Measurements from ENCODE around the gene PEPD. TPM values are rescaled to one million over a fixed set of nuclear protein-coding genes. Genes with fewer than 3 reads are reported as not detected.

The PEPD gene
- total RNA-seq, 2 donors from 2014 or later, result 74.0 to 89.9 TPM

- intact Hi-C loops (cut with DNase I), result no loop called here
- H3K9me3 ChIP-seq, result no peaks in the 10 kb centered on the region
- no peak for TF ChIP-seq POLR2A (IDR thresholded peaks at IDR 0.05)
- no peak for TF ChIP-seq POLR2AphosphoS5 (IDR thresholded peaks at IDR 0.05)
- TF ChIP-seq, protein P1, sequence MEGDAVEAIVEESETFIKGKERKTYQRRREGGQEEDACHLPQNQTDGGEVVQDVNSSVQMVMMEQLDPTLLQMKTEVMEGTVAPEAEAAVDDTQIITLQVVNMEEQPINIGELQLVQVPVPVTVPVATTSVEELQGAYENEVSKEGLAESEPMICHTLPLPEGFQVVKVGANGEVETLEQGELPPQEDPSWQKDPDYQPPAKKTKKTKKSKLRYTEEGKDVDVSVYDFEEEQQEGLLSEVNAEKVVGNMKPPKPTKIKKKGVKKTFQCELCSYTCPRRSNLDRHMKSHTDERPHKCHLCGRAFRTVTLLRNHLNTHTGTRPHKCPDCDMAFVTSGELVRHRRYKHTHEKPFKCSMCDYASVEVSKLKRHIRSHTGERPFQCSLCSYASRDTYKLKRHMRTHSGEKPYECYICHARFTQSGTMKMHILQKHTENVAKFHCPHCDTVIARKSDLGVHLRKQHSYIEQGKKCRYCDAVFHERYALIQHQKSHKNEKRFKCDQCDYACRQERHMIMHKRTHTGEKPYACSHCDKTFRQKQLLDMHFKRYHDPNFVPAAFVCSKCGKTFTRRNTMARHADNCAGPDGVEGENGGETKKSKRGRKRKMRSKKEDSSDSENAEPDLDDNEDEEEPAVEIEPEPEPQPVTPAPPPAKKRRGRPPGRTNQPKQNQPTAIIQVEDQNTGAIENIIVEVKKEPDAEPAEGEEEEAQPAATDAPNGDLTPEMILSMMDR (IDR thresholded peaks at IDR 0.05), result no peak
- no peak overlapping the region for H3K27ac ChIP-seq
- no peaks in the 10 kb centered on the region for H3K27me3 ChIP-seq (replicated peaks; ENCODE audit: insufficient read depth)
- H3K4me3 ChIP-seq, result no peak overlapping the region
- 46% methylated on average over 6 of the region's 6 CpGs for WGBS
- DNase-seq (ENCODE audit: low spot score), result no peak
- H3K36me3 ChIP-seq, result no peaks in the 10 kb centered on the region
- no peaks in the 10 kb centered on the region for H3K4me1 ChIP-seq (replicated peaks)
Observed at GRCh38 chr19:33358408-33358807, 163.2 kb downstream of the PEPD start.

DNA sequence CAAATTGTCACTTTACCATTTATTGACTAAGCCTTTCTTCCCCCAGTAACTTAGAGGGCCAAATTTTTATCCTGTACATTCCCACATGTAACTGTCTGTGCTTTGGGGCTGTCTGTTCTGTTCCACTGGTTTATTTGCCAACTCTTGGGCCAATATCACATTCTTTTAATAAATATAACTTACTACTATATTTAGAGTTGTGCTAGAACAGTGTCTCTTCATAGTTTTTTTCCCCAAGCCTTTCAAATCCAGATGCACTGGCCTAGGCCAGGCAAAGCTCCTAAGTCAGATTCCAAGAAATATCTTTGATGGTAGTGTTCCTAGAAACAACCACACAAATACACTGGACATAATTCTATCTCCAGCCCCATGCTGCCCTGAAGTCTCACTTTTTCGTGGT lies 164.0 kb downstream of the PEPD start:
- H3K4me1 ChIP-seq (replicated peaks), result no peaks in the 10 kb centered on the region
- H3K4me3 ChIP-seq, result no peak overlapping the region
- intact Hi-C loops (cut with DNase I), result no loop called here
- H3K9me3 ChIP-seq, result no peaks in the 10 kb centered on the region
- TF ChIP-seq, protein P1 (IDR thresholded peaks at IDR 0.05), result no peak
- TF ChIP-seq POLR2AphosphoS5 (IDR thresholded peaks at IDR 0.05) (no peak), POLR2A (IDR thresholded peaks at IDR 0.05) (no peak)
- WGBS, result 64% methylated on average over 1 of the region's 1 CpG
- H3K27me3 ChIP-seq (replicated peaks; ENCODE audit: insufficient read depth), result no peaks in the 10 kb centered on the region
- no peak overlapping the region for H3K27ac ChIP-seq
- H3K36me3 ChIP-seq, result no peaks in the 10 kb centered on the region
- no peak for DNase-seq (ENCODE audit: low spot score)

DNA sequence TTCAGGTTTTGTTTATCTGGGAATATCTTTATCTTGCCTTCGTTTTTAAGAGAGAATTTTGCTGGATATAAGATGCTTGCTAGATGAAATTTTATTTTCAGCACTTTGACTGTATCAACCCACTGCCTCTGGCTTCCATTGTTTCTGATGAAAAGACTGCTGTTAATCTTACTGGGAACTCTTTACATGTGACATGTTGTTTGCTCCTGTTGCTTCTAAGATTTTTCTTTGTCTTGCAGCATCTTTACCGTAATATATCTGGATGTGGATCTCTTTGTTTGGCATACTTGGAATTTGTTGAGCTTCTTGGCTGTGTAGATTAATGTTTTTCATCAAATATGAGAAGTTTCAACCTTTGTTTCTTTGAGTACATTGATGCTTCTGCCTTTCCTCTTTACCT lies 166.1 kb downstream of the PEPD start:
- H3K9me3 ChIP-seq, result no peaks in the 10 kb centered on the region
- H3K27me3 ChIP-seq (replicated peaks; ENCODE audit: insufficient read depth), result no peaks in the 10 kb centered on the region
- H3K4me3 ChIP-seq, result no peak overlapping the region
- intact Hi-C loops (cut with DNase I), result no loop called here
- no peak overlapping the region for H3K27ac ChIP-seq
- WGBS, result 76% methylated on average over 2 of the region's 2 CpGs
- DNase-seq (ENCODE audit: low spot score), result no peak
- no peaks in the 10 kb centered on the region for H3K36me3 ChIP-seq
- H3K4me1 ChIP-seq (replicated peaks), result no peaks in the 10 kb centered on the region
- TF ChIP-seq POLR2AphosphoS5 (IDR thresholded peaks at IDR 0.05) (no peak), POLR2A (IDR thresholded peaks at IDR 0.05) (no peak)
- TF ChIP-seq, protein P1 (IDR thresholded peaks at IDR 0.05), result no peak

DNA sequence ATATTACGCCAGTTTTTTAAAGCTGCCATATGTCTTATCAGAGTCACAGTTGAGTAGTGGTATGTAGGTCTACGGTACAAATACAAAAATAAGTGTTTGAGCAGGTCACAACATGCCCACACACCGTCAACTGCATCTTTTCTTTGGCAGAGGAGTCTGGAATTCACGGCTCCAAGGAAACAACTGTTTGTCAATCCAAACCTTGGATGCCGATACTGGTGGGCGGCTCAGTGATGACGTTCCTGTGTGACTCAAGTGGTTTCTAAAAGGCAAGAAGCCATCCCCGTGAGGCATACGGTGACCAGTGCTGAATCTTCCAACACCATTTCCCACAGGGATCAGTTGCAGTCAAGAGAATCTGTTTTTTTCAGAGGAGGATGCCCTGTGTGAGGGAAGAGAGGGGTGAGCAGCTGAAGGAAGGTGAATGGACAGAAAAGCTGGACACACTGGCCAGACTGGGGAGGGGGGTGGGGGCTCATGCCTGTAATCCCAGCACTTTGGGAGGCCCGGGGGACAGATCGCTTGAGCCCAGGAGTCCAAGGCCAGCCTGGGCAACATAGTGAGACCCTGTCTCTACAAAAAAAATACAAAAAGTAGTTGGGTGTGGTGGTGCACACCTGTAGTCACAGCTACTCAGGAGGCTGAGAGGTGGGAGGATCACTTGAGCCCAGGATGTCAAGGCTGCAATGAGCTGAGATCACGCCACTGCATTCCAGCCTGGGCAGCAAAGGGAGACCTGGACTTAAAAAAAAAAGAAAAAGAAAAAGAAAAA lies 170.9 kb downstream of the PEPD start:
- peak; percentile 60 for DNase-seq (ENCODE audit: low spot score)
- 51% methylated on average over 12 of the region's 12 CpGs for WGBS
- no peaks in the 10 kb centered on the region for H3K4me1 ChIP-seq (replicated peaks)

More for the DNA sequence above, 170.9 kb downstream of the PEPD start:
- H3K27me3 ChIP-seq (replicated peaks; ENCODE audit: insufficient read depth), result no peaks in the 10 kb centered on the region
- no peak overlapping the region for H3K4me3 ChIP-seq
- H3K36me3 ChIP-seq, result no peaks in the 10 kb centered on the region
- H3K9me3 ChIP-seq, result no peaks in the 10 kb centered on the region
- TF ChIP-seq POLR2AphosphoS5 (IDR thresholded peaks at IDR 0.05) (peak; percentile 75), POLR2A (IDR thresholded peaks at IDR 0.05) (no peak)
- TF ChIP-seq, protein P1 (IDR thresholded peaks at IDR 0.05), result no peak
- intact Hi-C loops (cut with DNase I), result no loop called here
- H3K27ac ChIP-seq, result no peak overlapping the region
